Endodermal cell (in vitro differentiated cells): ENCODE data around the gene C16orf82. TPM values are rescaled to one million over a fixed set of nuclear protein-coding genes. Genes with fewer than 3 reads are reported as not detected.

ENCODE experiments used
- DNase-seq: peaks from one replicate; pipeline ENCODE4 v3.0.0-alpha.2; 2017
- H3K27ac ChIP-seq: 2 replicates; pipeline ENCODE4 v1.5.1; 2013; ENCODE audit warnings: mild to moderate bottlenecking, low read depth, low read length, moderate library complexity
- H3K27me3 ChIP-seq: 2 replicates; pipeline ENCODE4 v1.6.1; 2013; ENCODE audit warnings: mild to moderate bottlenecking, low read length, moderate library complexity; ENCODE audit not compliant: insufficient read depth, control insufficient read depth, poor library complexity, severe bottlenecking
- H3K36me3 ChIP-seq: 2 replicates; pipeline ENCODE4 v1.7.0; 2013; ENCODE audit warnings: mild to moderate bottlenecking, low read length, moderate library complexity; ENCODE audit not compliant: control insufficient read depth, insufficient read depth
- H3K4me1 ChIP-seq: one replicate; pipeline ENCODE4 v1.7.0; 2013; ENCODE audit warnings: low read length; ENCODE audit not compliant: control insufficient read depth, insufficient read depth
- H3K4me3 ChIP-seq: 2 replicates; pipeline ENCODE4 v1.5.1; 2013; ENCODE audit warnings: mild to moderate bottlenecking, low read length, moderate library complexity
- H3K9ac ChIP-seq: 2 replicates; pipeline ENCODE4 v1.6.1; 2013; ENCODE audit warnings: mild to moderate bottlenecking, low read length, moderate library complexity; ENCODE audit not compliant: poor library complexity, severe bottlenecking; ENCODE audit errors: extremely low read depth
- H3K9me3 ChIP-seq: 2 replicates; pipeline ENCODE4 v1.6.1; 2013; ENCODE audit warnings: mild to moderate bottlenecking, low read length, moderate library complexity; ENCODE audit not compliant: control insufficient read depth
- H3K27ac Mint-ChIP-seq: 2 replicates; pipeline ENCODE4 v1.8.0; 2020; ENCODE audit warnings: mixed read lengths
- H3K27me3 Mint-ChIP-seq: 2 replicates; pipeline ENCODE4 v1.8.0; 2021; ENCODE audit warnings: mild to moderate bottlenecking, mixed read lengths; ENCODE audit not compliant: insufficient read depth
- H3K36me3 Mint-ChIP-seq: 2 replicates; pipeline ENCODE4 v1.8.0; 2020; ENCODE audit warnings: low read depth, mixed read lengths
- H3K4me1 Mint-ChIP-seq: 2 replicates; pipeline ENCODE4 v1.8.0; 2020; ENCODE audit warnings: mixed read lengths
- H3K4me3 Mint-ChIP-seq: 2 replicates; pipeline ENCODE4 v1.8.0; 2020; ENCODE audit warnings: mild to moderate bottlenecking, moderate library complexity, mixed read lengths
- H3K9me3 Mint-ChIP-seq: 2 replicates; pipeline ENCODE4 v1.8.0; 2020; ENCODE audit warnings: mild to moderate bottlenecking, mixed read lengths
- WGBS, 2 experiments: methylation state at CpG; one replicate each; pipeline versions ENCODE4 v1.1.5 to v1.1.7; 2013; ENCODE audit warnings: missing lambda C conversion rate in 2 of 2, mixed read lengths in 1 of 2; ENCODE audit not compliant: insufficient coverage in 1 of 2, insufficient read length in 1 of 2; 5-methylcytosine and 5-hydroxymethylcytosine counted together
- total RNA-seq, 2 donors: library from RNA; stranded (reverse); fragmentation: NEBNext Ultra II Directional in 1 of 2; extraction: Animal tissue kit (Norgen Biotek cat#: 25700) in 1 of 2; gene quantifications; 2 replicates in 1 of 2; 3 replicates in 1 of 2; pipeline ENCODE4 v1.2.1, GENCODE V29; 2021
- TF ChIP-seq, protein P1 (sequence below): fragments of 200-600 bp; sonication (generic); conservative IDR thresholded peaks from 2 replicates; pipeline ENCODE4 v1.5.0; 2021; ENCODE audit warnings: antibody characterized with exemption, mild to moderate bottlenecking

Gene C16orf82
- total RNA-seq, 2 donors from 2014 or later: not detected

DNA sequence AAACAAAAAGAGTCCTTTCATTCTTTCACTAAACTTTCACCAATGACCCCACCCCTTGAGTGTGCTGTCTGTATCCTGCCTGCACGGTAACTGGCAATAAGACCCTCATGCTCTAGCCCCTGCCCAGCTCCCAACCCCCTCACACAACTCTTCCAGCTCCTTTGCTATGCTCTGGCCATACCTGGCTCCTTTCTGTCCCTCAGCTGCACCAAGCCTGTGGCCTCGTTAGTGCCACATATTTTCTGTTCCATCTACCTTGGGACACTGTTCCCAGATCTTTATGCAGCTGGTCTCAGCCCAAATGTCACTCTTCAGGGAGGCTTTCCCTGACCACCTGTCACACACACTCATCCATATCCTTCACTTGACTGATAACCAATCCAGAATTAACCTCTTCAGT lies 47.3 kb downstream of the C16orf82 start:
- Mint-ChIP-seq H3K4me1 (no peaks in the 10 kb centered on the region), H3K4me3 (no peak overlapping the region), H3K27me3 (peaks cover 32% of the 10 kb centered on the region), H3K9me3 (peaks cover 7% of the 10 kb centered on the region), H3K27ac (no peak overlapping the region), H3K36me3 (no peaks in the 10 kb centered on the region)
- Histone ChIP-seq H3K9ac (no peak overlapping the region), H3K4me1 (no peaks in the 10 kb centered on the region), H3K36me3 (no peaks in the 10 kb centered on the region), H3K9me3 (no peaks in the 10 kb centered on the region), H3K4me3 (no peak overlapping the region), H3K27ac (no peak overlapping the region), H3K27me3 (peaks cover 5% of the 10 kb centered on the region)
- 73 to 88% methylated on average over 1 to 2 of the region's 2 CpGs for WGBS, 2 experiments
- DNase-seq: no peak
- TF ChIP-seq, protein P1, sequence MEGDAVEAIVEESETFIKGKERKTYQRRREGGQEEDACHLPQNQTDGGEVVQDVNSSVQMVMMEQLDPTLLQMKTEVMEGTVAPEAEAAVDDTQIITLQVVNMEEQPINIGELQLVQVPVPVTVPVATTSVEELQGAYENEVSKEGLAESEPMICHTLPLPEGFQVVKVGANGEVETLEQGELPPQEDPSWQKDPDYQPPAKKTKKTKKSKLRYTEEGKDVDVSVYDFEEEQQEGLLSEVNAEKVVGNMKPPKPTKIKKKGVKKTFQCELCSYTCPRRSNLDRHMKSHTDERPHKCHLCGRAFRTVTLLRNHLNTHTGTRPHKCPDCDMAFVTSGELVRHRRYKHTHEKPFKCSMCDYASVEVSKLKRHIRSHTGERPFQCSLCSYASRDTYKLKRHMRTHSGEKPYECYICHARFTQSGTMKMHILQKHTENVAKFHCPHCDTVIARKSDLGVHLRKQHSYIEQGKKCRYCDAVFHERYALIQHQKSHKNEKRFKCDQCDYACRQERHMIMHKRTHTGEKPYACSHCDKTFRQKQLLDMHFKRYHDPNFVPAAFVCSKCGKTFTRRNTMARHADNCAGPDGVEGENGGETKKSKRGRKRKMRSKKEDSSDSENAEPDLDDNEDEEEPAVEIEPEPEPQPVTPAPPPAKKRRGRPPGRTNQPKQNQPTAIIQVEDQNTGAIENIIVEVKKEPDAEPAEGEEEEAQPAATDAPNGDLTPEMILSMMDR: no peak

DNA sequence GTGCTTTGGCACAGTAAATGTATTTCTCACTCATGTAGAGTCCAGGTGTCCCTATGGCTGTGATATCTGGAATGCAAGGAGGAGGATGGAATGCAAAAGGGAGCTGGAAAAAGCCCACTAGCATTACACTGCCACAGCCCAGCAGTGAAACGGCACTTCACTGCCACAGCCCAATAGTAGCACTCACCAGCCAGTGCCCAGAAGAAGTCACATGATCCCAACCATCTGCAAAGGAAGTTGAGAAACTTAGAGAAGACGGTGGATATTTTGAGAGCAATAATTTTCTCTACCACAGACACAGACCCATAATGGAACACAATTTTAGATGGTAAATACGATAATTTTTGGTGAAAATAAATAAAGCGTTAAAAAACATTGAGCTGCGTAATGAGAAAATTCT lies 51.8 kb downstream of the C16orf82 start:
- H3K27ac ChIP-seq: no peak overlapping the region
- no peak for DNase-seq
- 60 to 93% methylated on average over 1 to 5 of the region's 5 CpGs for WGBS, 2 experiments
- peaks cover 19% of the 10 kb centered on the region for H3K9me3 ChIP-seq
- no peaks in the 10 kb centered on the region for H3K36me3 ChIP-seq
- no peaks in the 10 kb centered on the region for H3K27me3 ChIP-seq
- no peak overlapping the region for H3K27ac Mint-ChIP-seq
- H3K9ac ChIP-seq: no peak overlapping the region
- TF ChIP-seq, protein P1: no peak
- H3K4me3 Mint-ChIP-seq: no peak overlapping the region
- peaks cover 10% of the 10 kb centered on the region for H3K27me3 Mint-ChIP-seq
- H3K36me3 Mint-ChIP-seq: no peaks in the 10 kb centered on the region
- H3K9me3 Mint-ChIP-seq: peaks cover 36% of the 10 kb centered on the region
- no peak overlapping the region for H3K4me3 ChIP-seq
- no peaks in the 10 kb centered on the region for H3K4me1 ChIP-seq
- no peaks in the 10 kb centered on the region for H3K4me1 Mint-ChIP-seq

Other genes starting within 250 kb of the C16orf82 start
- 10 to 100 TPM; 11.0 to 12.1 TPM for gene KDM8, start 136.6 kb downstream of the C16orf82 start, total RNA-seq
- gene NSMCE1, start 201.8 kb downstream of the C16orf82 start, total RNA-seq: 10 to 100 TPM; 22.3 to 22.4 TPM
- gene IL4R, start 247.0 kb downstream of the C16orf82 start, total RNA-seq: 10 to 100 TPM; 30.6 to 31.6 TPM